KOPT-K1 (cell line): ENCODE results near the gene PRDM2.

Source experiments
- H3K27ac ChIP-seq: fragments of 200-600 bp; sonication (generic); 2 replicates; pipeline ENCODE4 v1.5.1; 2016; ENCODE audit warnings: antibody characterized with exemption, mild to moderate bottlenecking, low read depth, low read length; ENCODE audit not compliant: poor library complexity, severe bottlenecking
- H3K36me3 ChIP-seq: fragments of 200-600 bp; sonication (generic); 2 replicates; pipeline ENCODE4 v1.5.1; 2017; ENCODE audit warnings: antibody characterized with exemption, mild to moderate bottlenecking, low read length, moderate library complexity; ENCODE audit not compliant: insufficient read depth
- H3K9me3 ChIP-seq: fragments of 200-600 bp; sonication (generic); 2 replicates; pipeline ENCODE4 v1.5.1; 2017; ENCODE audit warnings: antibody characterized with exemption, low read length, mild to moderate bottlenecking; ENCODE audit not compliant: insufficient read depth, poor library complexity, severe bottlenecking

Gene PRDM2

GRCh38 chr1:13760340-13760739, 60.4 kb downstream of the PRDM2 start:
- H3K36me3 ChIP-seq = no peaks in the 10 kb centered on the region
- H3K9me3 ChIP-seq = no peaks in the 10 kb centered on the region
- H3K27ac ChIP-seq = no peak overlapping the region

- Histone ChIP-seq H3K27ac (no peak overlapping the region), H3K36me3 (no peaks in the 10 kb centered on the region)
Measured at GRCh38 chr1:13760921-13761320, 60.9 kb downstream of the PRDM2 start.

GRCh38 chr1:13761883-13762282, 61.9 kb downstream of the PRDM2 start:
- H3K9me3 ChIP-seq = no peaks in the 10 kb centered on the region
- no peak overlapping the region for H3K27ac ChIP-seq
- H3K36me3 ChIP-seq = no peaks in the 10 kb centered on the region

More at GRCh38 chr1:13760921-13761320, 60.9 kb downstream of the PRDM2 start:
- H3K9me3 ChIP-seq = no peaks in the 10 kb centered on the region

- Histone ChIP-seq H3K36me3 (no peaks in the 10 kb centered on the region), H3K27ac (no peak overlapping the region), H3K9me3 (no peaks in the 10 kb centered on the region)
Measured at GRCh38 chr1:13762642-13763041, 62.7 kb downstream of the PRDM2 start.

GRCh38 chr1:13763222-13763621, 63.2 kb downstream of the PRDM2 start:
- Histone ChIP-seq H3K27ac (no peak overlapping the region), H3K36me3 (no peaks in the 10 kb centered on the region), H3K9me3 (no peaks in the 10 kb centered on the region)

- H3K9me3 ChIP-seq = no peaks in the 10 kb centered on the region
- no peak overlapping the region for H3K27ac ChIP-seq
- no peaks in the 10 kb centered on the region for H3K36me3 ChIP-seq
Measured at GRCh38 chr1:13763991-13764390, 64.0 kb downstream of the PRDM2 start.

- no peaks in the 10 kb centered on the region for H3K9me3 ChIP-seq
- H3K36me3 ChIP-seq = no peaks in the 10 kb centered on the region
- H3K27ac ChIP-seq = no peak overlapping the region
Measured at GRCh38 chr1:13764588-13765332, 64.8 kb downstream of the PRDM2 start.

- no peaks in the 10 kb centered on the region for H3K36me3 ChIP-seq
- H3K27ac ChIP-seq = no peak overlapping the region
Measured at GRCh38 chr1:13766592-13767564, 66.9 kb downstream of the PRDM2 start.

GRCh38 chr1:13769212-13769611, 69.2 kb downstream of the PRDM2 start:
- peaks cover 10% of the 10 kb centered on the region for H3K36me3 ChIP-seq
- no peak overlapping the region for H3K27ac ChIP-seq
- H3K9me3 ChIP-seq = no peaks in the 10 kb centered on the region

More at GRCh38 chr1:13766592-13767564, 66.9 kb downstream of the PRDM2 start:
- no peaks in the 10 kb centered on the region for H3K9me3 ChIP-seq

- peaks cover 16% of the 10 kb centered on the region for H3K36me3 ChIP-seq
- no peak overlapping the region for H3K27ac ChIP-seq
- no peaks in the 10 kb centered on the region for H3K9me3 ChIP-seq
Measured at GRCh38 chr1:13769830-13770229, 69.8 kb downstream of the PRDM2 start.

GRCh38 chr1:13770743-13771142, 70.8 kb downstream of the PRDM2 start:
- Histone ChIP-seq H3K9me3 (no peaks in the 10 kb centered on the region), H3K36me3 (peaks cover 25% of the 10 kb centered on the region), H3K27ac (no peak overlapping the region)

- no peaks in the 10 kb centered on the region for H3K9me3 ChIP-seq
- H3K36me3 ChIP-seq = peaks cover 35% of the 10 kb centered on the region
- no peak overlapping the region for H3K27ac ChIP-seq
Measured at GRCh38 chr1:13771745-13772144, 71.8 kb downstream of the PRDM2 start.

GRCh38 chr1:13772271-13772670, 72.3 kb downstream of the PRDM2 start:
- Histone ChIP-seq H3K9me3 (no peaks in the 10 kb centered on the region), H3K27ac (no peak overlapping the region), H3K36me3 (peaks cover 41% of the 10 kb centered on the region)

- Histone ChIP-seq H3K9me3 (no peaks in the 10 kb centered on the region), H3K36me3 (peaks cover 59% of the 10 kb centered on the region), H3K27ac (no peak overlapping the region)
Measured at GRCh38 chr1:13774121-13774520, 74.1 kb downstream of the PRDM2 start.

- H3K9me3 ChIP-seq = no peaks in the 10 kb centered on the region
- no peak overlapping the region for H3K27ac ChIP-seq
- H3K36me3 ChIP-seq = peaks cover 73% of the 10 kb centered on the region
Measured at GRCh38 chr1:13775459-13775858, 75.5 kb downstream of the PRDM2 start.
